HL-60/S4 treated with retinoic acid at 250 ng/mL for 4 days and 3 days (cell line): ENCODE data around the gene NECTIN3.

Source experiments
- in situ Hi-C: fragments of 300-500 bp; cut with MboI; formaldehyde crosslinking; loops from 2 replicates; pipeline ENCODE4 v1.7.0; 2022; ENCODE audit warnings: low sequenced_read_pairs

Gene NECTIN3

GRCh38 chr3:111081008-111081545 lies 9.5 kb downstream of the NECTIN3 start:
- in situ Hi-C loops = no loop called here

- in situ Hi-C loops = no loop called here
These were observed 13.3 kb downstream of the NECTIN3 start for GRCh38 chr3:111084911-111085310.

DNA sequence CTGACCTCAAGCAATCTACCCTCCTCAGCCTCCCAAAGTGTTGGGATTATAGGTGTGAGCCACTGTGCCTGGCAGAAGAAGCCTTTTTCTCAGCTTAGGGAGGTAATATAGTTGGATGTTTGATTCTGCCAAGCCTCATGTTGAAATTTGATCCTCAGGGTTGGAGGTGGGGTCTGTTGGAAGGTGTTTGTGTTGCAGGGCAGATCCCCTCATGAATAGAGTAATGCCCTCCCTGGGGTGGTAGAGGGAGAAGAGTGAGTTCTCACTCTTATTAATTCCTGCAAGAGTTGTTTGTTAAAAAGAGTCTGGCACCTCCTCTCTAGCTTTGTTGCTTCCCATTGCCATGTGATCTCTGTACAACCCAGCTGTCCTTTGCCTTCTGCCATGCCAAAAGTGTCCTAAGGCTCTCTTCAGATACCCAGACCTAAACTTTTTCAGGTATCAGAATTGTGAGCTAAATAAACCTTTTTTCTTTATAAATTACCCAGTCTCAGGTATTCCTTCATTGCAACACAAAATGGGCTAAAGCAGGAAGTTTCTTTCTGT lies 16.4 kb downstream of the NECTIN3 start:
- in situ Hi-C loops = no loop called here

- in situ Hi-C loops = no loop called here
These were observed 25.0 kb downstream of the NECTIN3 start for GRCh38 chr3:111096487-111097209.

DNA sequence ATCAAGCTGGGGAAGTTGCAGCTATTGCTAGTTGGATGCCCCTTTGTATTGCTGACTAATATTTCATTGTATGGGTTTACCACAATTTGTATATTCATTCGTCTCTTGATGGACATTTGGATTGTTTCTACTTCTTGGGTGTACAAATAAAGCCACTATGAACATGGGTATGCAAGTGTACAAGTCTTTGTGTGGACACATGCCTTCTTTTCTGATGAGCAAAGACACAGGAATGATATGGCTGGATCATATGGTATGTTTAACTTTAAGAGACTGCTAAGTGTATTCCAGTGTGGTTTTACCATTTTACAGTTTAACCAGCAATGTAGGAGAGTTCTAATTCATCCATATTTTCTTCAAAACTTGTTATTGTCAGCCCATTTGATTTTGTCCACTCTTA lies 32.2 kb downstream of the NECTIN3 start:
- in situ Hi-C loops = no loop called here

DNA sequence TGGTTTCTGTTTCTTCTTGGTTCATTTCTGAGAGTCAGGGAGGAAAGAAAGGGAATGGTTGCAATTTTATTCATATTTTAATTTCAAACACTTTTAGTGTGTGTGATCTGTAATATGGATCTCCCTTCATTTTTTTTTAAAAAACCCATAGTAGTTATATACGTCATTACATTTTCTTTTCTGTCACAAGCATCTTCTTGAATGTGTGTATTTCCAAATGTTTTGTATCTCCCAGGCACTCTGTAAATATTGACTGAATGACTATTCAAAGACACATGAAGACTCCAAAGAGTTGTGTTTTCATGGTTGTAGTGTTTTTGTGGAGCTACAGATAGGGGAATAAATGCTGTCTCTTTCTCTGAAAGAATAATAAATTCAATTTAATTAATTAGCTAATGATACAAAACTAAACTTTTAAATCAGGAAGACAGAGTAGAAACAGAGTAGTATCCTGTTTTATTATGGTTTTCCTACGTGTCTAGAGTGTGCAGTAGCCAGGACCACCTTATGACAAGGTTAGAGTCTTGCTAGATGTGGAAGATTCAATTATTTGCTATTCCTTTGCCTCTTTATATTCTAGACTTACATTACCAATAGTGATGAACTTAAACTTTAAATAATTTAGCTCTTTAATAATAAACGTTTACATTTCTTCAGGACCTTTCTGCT lies 35.5 kb downstream of the NECTIN3 start:
- in situ Hi-C loops = no loop called here

DNA sequence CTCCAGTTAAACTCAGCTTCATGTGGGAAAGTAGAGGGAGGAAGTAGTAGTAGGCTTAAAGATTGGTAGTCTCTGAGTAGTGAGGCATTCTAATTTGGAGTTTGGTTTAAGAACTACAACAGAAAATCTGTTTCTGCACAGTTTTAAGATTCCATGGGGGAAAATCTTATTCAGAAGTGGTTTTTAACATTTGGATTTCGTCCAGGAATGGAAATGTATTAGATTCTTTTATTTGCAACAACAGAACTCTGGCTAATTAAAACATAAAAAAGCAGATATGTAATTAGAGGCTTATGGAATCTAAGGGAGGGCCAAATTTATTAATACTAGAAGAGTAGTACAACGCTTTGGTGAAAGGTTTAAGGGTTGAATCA lies 36.0 kb downstream of the NECTIN3 start:
- in situ Hi-C loops = no loop called here

GRCh38 chr3:111112913-111113312 lies 41.3 kb downstream of the NECTIN3 start:
- in situ Hi-C loops = no loop called here

GRCh38 chr3:111128884-111129283 lies 57.3 kb downstream of the NECTIN3 start:
- in situ Hi-C loops = no loop called here

DNA sequence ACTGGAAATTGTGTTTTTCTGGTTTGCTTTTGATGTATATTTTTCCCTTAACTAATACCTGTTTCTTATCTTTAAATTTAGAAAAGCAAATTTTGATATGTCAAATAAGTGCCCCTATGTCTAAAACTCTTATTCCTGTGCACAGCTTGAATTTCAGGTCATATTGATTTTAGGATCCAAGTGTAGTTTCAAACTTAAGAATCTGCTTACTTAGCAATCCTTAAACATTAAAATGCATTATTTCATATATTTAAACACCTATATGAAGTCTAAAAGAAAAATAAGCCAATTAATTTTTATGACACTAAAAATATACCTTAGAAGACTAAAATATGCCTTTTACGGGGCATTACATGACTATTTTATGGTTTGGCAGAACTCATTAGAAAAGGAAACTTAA lies 59.2 kb downstream of the NECTIN3 start:
- in situ Hi-C loops = no loop called here

- in situ Hi-C loops = no loop called here
These were observed 62.7 kb downstream of the NECTIN3 start for GRCh38 chr3:111134302-111134701.

DNA sequence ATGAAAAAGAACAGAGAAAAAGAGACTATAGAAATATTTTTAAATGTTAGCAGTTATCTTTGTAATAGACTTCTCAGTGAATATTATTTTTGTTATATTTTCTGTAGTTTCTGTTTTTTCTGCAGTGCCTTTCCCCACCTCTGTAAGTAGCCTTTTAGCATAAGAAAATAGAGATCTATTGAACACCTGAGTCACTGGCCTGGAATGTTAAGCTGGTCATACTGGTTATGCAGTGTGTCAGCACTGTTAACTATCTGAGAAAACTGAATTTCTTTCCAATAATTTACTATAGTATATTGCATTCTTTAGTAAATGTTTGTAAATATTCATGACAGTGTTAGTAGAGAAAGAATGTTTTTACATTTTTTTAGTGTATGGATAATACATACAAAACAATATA lies 79.8 kb downstream of the NECTIN3 start:
- in situ Hi-C loops = no loop called here

- in situ Hi-C loops = no loop called here
These were observed 80.9 kb downstream of the NECTIN3 start for GRCh38 chr3:111152496-111152895.

GRCh38 chr3:111156517-111156916 lies 84.9 kb downstream of the NECTIN3 start:
- in situ Hi-C loops = no loop called here

GRCh38 chr3:111159391-111159790 lies 87.8 kb downstream of the NECTIN3 start:
- in situ Hi-C loops = no loop called here

DNA sequence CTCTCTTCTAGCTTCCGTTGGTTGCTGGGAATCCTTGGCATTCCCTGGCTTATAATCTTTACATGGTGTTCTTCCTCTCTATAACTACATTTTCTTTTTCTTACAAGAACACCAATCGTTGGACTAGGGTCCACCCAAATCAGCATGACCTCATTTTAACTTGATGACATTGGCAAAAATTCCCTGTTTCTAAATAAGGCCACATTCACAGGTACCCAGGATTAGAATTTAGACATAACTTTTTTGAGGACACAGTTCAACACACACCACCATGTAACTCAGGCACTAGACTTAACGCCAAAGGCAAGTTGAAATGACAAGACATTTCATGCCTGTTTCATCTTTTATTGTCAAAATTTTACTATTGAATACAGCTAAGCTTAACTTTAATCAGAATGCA lies 93.0 kb downstream of the NECTIN3 start:
- in situ Hi-C loops = no loop called here

DNA sequence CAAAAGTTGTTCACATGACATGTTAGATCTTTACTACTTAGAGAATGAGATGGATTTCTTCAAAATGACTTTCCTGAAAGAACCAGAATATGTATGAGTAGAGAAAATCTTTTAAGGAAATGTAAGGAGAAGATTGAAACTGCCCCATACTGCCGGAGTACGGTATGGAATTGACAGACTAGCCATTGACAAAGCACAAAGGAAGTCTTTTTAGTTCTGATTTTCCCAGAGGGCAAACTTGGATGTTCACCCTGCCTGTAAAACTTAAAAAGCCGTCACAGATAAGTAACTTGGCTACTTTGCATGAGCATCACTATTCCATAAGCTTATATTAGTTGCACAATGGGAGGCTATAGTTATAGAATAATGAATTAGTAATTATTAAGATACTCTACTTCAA lies 93.8 kb downstream of the NECTIN3 start:
- in situ Hi-C loops = no loop called here

- in situ Hi-C loops = no loop called here
These were observed 101.8 kb downstream of the NECTIN3 start for GRCh38 chr3:111173328-111173900.

DNA sequence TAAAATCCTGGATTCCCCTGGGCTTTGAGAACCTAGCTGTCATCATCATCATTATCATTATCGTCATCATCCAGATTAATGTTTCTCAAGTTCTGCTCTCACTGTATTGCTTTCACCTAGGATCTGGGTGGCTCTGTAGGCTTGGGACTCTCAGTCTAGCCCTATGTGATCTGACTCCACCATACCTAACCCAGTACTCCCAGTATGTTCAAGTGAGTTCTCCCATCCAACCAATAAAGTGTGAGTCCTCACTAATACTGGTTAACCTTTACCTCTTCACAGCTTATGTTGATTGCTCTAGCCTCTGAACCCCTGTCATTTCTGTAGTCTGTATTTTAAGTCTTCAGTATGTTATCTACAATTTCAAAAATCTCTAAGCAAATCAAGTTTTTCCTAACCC lies 102.3 kb downstream of the NECTIN3 start:
- in situ Hi-C loops = no loop called here

DNA sequence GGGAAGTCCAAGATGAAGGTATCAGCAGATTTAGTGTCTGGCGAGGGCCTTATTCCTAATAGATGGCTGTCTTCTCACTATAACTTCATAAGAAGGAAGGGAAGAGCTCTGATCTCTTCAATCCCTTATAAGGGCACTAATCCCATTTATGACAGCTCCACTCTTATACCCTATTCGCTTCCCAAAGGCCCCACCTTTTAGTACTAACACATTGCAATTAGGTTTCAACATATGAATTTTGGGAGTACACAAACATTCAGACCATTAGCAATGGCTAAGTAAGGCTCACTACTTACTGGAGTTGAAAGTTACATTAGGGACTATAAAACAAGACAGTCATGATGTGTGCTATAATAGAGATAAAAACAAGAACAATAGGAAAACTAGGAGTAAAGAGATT lies 118.9 kb downstream of the NECTIN3 start:
- in situ Hi-C loops = no loop called here

- in situ Hi-C loops = no loop called here
These were observed 121.9 kb downstream of the NECTIN3 start for GRCh38 chr3:111193472-111193871.

- in situ Hi-C loops = no loop called here
These were observed 122.4 kb downstream of the NECTIN3 start for GRCh38 chr3:111194048-111194447.
